ENCODE measurements around the gene MTHFR. TPM values are rescaled to one million over a fixed set of nuclear protein-coding genes. Genes with fewer than 3 reads are reported as not detected.

Gene MTHFR
- total RNA-seq, 1 experiment from 2014 or later, result 18.2 TPM

- Mint-ChIP-seq H3K27ac (no peak overlapping the region), H3K27me3 (ENCODE audit: low read depth) (no peaks in the 10 kb centered on the region), H3K9me3 (no peaks in the 10 kb centered on the region; a peak in 1 of 5 replicates), H3K4me3 (no peak overlapping the region), H3K4me1 (peaks cover 4 to 13% of the 10 kb centered on the region in 2 experiments), H3K36me3 (ENCODE audit: insufficient read depth in 1 of 3, low read depth in 3 of 3) (peaks cover 9 to 43% (median 37%) of the 10 kb centered on the region in 3 experiments; a peak in 6 of 7 replicates)
- no peak overlapping the region for H2AFZ ChIP-seq (ENCODE audit: low read length)
- no peaks in the 10 kb centered on the region for H3K9me3 ChIP-seq (ENCODE audit: control insufficient read depth, low read depth, low read length)
- no peak overlapping the region for H2AK5ac ChIP-seq (ENCODE audit: insufficient read length, low read length)
- no peaks in the 10 kb centered on the region for H3K27me3 ChIP-seq (ENCODE audit: insufficient read depth, low read length)
- no peak overlapping the region for H3K14ac ChIP-seq (ENCODE audit: insufficient read depth, low read length)
- H3K4ac ChIP-seq (ENCODE audit: low read depth, low read length), result no peak overlapping the region
- no peak overlapping the region for H2BK20ac ChIP-seq (ENCODE audit: low read depth, low read length, poor library complexity, severe bottlenecking)
- H3K56ac ChIP-seq (ENCODE audit: insufficient read length, low read depth, low read length), result no peak overlapping the region
- H3K4me2 ChIP-seq (ENCODE audit: insufficient read depth, insufficient read length, low read length), result no peak overlapping the region
- no peak overlapping the region for H3K27ac ChIP-seq (ENCODE audit: insufficient read length, low read depth, low read length)
- H2BK5ac ChIP-seq (ENCODE audit: insufficient read length, low read length), result no peak overlapping the region
- H4K20me1 ChIP-seq (ENCODE audit: control insufficient read depth, insufficient read depth, insufficient read length), result no peaks in the 10 kb centered on the region
- no peaks in the 10 kb centered on the region for H3K23me2 ChIP-seq (ENCODE audit: insufficient read length, low read depth, low read length, poor library complexity, severe bottlenecking)
- no peak overlapping the region for H3K9ac ChIP-seq (ENCODE audit: extremely low read depth, insufficient read length, low read length)
- no peak overlapping the region for H2BK15ac ChIP-seq (ENCODE audit: low read depth, low read length)
- TF ChIP-seq CTCF (conservative IDR thresholded peaks at IDR 0.05), result no peak
- H3K4me1 ChIP-seq (ENCODE audit: insufficient read depth, low read length), result no peaks in the 10 kb centered on the region
- H4K91ac ChIP-seq (ENCODE audit: insufficient read length, low read depth, low read length), result no peak overlapping the region
- no peak overlapping the region for H3K18ac ChIP-seq (ENCODE audit: insufficient read length, low read depth, low read length)
- H3K79me1 ChIP-seq (ENCODE audit: insufficient read depth, low read depth, low read length, poor library complexity, severe bottlenecking), result no peaks in the 10 kb centered on the region
- H3T11ph ChIP-seq (ENCODE audit: low read length), result no peak overlapping the region
- H4K5ac ChIP-seq (ENCODE audit: insufficient read length, low read depth, low read length), result no peak overlapping the region
- no peaks in the 10 kb centered on the region for H3K79me2 ChIP-seq (ENCODE audit: insufficient read depth, low read length)
- H4K8ac ChIP-seq (replicated peaks; ENCODE audit: insufficient read length, low read depth, low read length), result no peak overlapping the region
- no peak overlapping the region for H3K23ac ChIP-seq (ENCODE audit: insufficient read length, low read depth, low read length)
- DNase-seq, result no peak
- no peak overlapping the region for H2BK120ac ChIP-seq (ENCODE audit: low read depth, low read length, poor library complexity, severe bottlenecking)
- no CpG with 5 or more reads among the region's 6 CpGs for WGBS (ENCODE audit: extremely low coverage, insufficient read length, low lambda C conversion rate)
- no peak overlapping the region for H2BK12ac ChIP-seq (ENCODE audit: insufficient read length, low read depth, low read length)
Measured at GRCh38 chr1:11746092-11746491, 59.7 kb downstream of the MTHFR start.
